ENCODE data around the gene AIPL1.

- no peak for TF ChIP-seq CTCF (conservative IDR thresholded peaks at IDR 0.05; ENCODE audit: low read length)
- TF ChIP-seq EZH2phosphoT487 (IDR thresholded peaks at IDR 0.05; ENCODE audit: borderline replicate concordance, low read depth, low read length), result no peak
Observed at GRCh38 chr17:6461792-6462524, 27.0 kb upstream of the AIPL1 start.
